22Rv1 (cell line): ENCODE measurements around the gene TBC1D19.

ENCODE experiments used
- CTCF ChIP-seq: fragments of 450-650 bp; IDR thresholded peaks from 2 replicates; pipeline ENCODE4 v1.5.1; 2017; ENCODE audit warnings: mild to moderate bottlenecking
- ZFX ChIP-seq: fragments of 450-650 bp; IDR thresholded peaks from 2 replicates; pipeline ENCODE4 v1.6.1; 2017; ENCODE audit warnings: antibody characterized with exemption, borderline replicate concordance

- TF ChIP-seq CTCF, result no peak
- TF ChIP-seq ZFX, result no peak
Observed at GRCh38 chr4:26660261-26660660, 76.4 kb downstream of the TBC1D19 start.
